Measurements from ENCODE around the gene TMEM132C.

TMEM132C gene

DNA sequence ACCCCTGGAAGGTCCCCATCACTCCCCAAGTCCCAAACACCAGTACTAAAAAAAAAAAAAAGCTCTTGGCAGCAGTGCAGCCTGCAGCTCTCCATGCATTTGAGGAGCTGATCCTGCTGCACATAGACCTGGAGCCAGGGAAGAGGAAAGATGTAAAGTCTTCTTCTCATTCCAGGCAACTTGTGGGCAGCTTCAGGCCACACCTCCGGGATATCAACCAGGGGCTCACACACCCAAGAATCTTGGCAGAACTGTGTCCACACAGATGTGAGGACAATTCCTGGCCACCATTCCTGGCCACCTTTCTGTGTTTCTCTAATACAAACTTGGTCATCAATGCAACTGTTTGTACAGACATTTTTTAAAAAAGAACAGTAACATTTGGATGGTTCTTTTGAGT, 72.7 kb downstream of the TMEM132C start:
- no peak for DNase-seq

DNA sequence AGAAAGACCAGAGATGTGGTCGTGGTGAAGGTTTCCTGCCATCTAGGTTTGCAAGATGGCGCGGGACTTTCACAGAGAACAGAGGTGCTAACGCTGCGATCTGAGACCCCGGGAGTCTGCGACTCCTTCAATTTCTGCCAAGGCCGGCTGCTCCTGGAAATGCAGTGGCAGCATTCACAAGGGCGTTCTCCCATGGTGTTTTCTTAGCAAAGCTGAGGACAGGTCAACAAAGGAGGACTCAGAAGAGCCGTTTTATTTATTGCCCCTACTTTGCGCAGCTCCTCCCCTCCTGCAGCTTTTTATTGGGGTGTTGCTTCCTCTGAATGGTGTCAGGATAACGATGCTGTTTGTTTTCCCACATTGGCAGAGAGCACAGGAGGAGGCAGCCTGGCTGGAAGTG, 86.3 kb downstream of the TMEM132C start:
- no peak for DNase-seq

DNA sequence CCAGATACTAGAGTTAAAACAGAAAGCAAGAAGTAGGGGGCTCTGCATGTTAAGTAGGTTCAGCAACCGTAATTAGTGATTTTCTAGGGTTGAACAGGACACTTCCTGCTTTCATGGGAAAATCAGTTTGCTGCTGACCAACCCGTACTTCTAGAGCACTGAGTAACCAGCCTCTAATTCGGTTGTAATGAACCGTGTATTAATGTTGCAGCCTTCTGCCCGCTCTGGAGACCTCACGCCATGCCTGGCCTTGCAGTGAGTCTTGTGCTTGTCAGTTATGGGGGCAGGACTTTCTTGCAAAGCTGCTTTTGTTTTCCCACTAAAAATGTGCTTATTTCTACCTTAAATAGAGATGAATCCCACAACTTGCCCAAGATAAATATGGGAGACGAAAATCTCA, 89.6 kb downstream of the TMEM132C start:
- no peak for DNase-seq

DNA sequence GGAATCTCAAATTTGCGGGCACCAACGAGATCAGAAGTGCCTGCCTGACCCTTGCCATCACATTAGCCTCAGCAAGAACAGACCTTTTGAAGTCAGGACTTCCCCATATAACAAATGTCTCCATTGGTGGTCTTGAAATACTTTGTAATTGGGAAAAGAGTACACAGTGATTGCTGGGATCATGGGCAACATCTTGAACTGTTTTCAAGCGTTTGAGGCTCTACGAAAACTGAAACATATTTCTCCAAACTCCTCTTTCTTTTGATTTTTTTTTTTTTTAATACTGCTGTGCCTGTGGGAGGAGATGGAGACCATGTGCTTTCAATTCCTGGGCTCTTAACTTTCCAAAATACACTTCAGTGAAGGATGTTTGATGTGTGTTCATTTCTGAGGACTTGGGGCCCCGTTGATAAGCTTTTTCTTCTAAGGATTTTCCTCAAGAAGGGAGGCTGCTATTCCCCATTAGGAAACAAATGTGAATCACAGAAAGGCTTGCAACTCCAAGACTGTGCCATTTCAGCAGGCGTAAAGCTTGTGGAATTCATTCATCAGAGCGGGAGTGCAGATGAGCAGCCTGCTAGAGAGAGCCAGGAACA, 94.5 kb downstream of the TMEM132C start:
- no peak for DNase-seq

DNA sequence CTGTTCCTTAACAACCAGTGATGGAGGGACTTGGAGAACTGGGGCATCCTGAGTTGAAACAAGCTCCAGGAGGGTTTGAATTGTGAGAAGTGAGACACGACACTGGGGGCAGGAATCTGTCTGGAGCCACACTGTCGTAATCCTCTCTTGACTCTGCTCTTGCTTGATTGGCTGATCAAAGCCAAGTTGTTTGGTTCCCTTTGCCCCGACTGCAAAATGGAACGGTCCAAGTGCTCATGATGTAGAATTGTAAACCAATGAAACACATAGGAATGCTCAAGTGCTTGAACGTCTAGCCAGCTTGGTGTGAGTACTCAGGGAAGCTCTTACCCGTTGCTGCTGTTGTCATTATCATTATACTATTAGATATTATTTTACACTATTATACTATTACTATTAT, 98.1 kb downstream of the TMEM132C start:
- DNase-seq = no peak

DNA sequence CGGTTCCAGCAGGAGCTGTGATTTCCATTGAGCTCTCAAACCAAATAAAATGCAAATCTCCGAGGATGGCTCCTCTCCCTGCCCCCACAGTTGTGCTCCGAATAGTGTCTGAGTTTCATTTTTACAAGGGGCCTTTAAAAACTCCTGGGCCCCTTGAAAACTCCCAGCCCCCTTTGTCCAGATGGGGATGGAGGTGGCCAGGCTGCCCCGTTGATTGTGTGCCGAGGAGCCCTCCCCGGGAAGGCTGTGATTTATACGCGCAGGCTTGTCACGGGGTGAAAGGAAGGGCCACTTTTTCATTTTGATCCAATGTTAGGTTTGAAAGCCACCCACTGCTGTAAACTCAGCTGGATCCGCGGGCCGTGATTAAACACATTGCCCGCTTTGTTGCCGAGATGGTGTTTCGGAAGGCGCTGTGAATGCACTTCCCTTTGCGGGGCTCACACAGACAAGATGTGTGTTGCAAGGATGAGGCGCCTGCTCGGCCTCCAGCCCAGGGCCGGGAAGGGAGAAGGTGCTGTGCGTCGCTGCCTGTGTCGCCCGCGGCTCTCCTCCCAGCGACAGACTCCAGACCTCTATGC, 98.8 kb downstream of the TMEM132C start:
- DNase-seq = no peak

DNA sequence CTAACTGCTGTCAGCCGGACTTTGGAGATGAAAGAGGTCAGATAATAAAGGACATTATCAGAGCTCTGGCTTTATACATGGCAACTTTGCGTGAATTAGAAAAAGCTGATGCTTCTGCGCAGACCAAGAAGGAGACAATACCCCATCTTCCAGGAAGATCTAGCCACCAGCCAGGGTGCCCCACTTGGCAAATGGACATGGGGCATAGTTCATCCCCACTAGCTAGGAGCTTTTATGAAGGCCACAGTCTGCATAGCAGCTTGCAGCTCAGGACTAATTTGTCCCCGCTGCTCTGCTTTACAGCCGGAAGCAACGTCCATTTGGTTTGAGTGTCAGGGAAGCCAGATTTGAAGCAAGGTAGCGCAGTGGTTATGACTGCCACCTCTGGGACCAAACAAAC, 101.0 kb downstream of the TMEM132C start:
- no peak for DNase-seq

DNA sequence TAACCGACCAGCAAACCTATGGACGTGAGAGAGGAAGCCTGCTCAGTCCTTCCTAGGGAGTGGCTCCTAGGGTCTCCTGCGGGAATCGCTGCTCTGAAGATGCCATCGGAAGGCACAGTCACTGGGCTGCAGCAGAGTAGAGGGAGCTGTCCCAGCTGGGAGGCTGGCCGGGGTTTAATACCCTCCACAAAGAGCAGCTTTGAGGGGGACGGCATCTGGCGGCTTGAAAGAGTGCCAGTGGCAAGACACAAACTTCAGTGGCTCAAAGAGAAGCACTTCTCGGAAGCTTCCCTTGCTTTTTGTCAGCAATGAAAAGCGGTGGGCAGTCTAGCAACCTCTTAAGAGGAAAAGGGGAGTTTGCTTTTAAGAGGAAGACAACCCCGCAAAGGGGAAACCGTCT, 114.6 kb downstream of the TMEM132C start:
- no peak for DNase-seq

DNA sequence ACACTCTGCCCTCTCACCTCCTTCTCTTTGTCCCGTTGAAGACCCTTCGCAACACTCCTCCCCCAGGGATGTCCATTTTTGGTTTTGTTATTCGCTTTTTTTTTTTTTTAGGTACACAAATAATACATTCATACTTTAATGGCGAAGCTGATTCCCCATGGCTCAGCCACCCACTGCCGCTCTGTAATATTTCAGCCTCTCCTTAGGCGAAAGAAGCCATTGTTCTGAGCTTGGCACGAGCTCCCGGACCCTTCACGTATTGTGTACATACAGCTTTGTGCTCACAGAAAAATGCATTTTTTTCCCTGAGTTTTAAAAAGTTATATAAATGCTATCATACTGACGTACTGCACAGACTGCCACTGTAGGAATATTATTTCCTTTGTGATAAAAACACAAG, 115.0 kb downstream of the TMEM132C start:
- DNase-seq = no peak

DNA sequence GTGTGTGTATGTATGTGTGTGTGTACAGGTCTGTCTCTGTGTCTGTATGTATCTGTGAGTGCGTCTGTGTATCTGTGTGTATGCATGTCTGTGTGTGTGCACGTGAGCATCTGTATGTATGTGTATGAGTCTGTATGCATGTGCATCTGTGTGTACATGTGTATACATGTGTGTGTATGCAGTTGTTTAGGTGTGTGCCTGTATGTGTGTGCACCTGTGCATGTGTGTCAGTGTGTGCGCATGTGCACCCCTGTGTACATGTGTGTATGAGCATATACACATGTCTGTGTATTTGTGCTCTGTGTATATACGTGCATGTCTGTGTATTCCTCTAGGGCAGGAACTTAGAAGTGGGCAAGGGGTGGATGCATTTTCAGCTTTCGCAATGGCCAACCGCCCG, 116.0 kb downstream of the TMEM132C start:
- DNase-seq = no peak

DNA sequence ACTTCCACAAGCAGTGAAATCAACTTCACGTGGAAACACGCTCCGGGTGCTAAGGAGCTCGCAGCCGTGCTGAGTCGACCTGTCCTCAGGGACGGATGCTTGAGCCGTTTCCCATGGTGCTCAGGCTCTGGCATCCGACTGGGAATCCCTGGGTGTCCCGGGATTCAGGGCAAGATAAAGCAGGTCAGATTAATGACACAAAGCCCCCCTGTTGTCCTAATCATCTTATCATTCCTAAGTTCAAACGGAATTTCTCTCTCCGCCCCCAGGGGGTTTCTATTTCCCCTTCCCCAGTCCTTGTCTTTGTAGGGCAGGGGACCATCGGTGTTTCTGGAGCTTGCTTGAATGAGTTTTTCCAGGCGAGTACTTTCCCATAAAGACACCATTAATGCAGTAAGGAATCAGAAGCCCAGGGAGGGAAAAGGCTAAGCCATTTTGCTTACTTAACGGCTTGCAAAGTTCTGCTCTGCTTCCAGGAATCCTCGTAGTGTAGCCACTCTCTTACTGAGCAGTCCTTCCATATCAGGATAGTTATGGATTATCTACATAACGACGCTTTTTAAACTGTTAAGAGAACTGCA, 116.5 kb downstream of the TMEM132C start:
- no peak for DNase-seq

DNA sequence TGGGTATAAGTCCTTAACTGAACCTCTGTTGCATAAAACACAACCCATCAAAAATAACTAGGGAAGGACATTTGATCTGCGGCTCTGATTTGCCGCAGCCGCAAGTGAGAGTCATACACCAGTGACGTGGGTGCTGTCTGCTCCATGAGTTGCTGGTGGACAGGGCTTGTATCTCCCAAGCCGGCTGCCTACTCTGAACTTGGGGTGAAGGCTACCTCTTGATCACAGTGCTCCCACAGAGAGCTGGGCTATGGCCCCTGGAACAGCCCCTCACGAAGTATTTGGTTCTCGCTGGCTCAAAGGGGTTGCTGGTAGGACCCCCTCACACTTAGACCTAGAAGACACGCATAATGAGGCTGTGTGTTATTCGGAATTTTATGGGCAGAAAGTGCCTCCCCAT, 118.8 kb downstream of the TMEM132C start:
- no peak for DNase-seq

DNA sequence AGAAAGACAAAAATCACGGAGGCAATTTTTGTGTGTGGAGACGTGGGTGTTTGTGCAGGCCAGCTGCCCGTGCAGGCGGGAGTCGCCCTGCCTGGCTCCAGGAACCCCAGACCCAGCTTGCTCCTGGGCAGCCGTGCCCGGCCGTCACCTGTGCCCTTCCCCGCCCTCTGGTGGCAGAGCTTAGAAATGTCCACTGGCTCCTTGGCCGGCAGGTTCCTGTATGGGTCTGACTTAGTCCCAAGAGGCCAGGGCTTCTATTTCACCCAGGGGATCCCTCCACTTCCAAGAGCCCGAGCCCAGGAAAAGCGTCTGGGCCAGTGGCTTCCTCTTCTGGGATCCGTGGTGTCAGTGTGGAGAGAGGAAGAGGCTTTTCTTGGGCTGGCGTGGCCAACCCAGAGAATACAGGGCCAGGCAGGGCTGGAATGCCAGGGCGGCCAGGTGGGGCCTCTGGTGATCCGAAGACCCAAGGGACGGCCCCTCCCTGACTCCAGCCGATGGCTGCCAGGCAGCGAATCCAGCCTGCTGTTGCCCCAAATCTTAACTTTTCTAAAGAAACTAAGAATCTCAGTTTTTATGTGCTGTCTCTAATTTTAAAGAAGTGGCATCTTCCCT, 120.9 kb downstream of the TMEM132C start:
- DNase-seq = peak; percentile 40

DNA sequence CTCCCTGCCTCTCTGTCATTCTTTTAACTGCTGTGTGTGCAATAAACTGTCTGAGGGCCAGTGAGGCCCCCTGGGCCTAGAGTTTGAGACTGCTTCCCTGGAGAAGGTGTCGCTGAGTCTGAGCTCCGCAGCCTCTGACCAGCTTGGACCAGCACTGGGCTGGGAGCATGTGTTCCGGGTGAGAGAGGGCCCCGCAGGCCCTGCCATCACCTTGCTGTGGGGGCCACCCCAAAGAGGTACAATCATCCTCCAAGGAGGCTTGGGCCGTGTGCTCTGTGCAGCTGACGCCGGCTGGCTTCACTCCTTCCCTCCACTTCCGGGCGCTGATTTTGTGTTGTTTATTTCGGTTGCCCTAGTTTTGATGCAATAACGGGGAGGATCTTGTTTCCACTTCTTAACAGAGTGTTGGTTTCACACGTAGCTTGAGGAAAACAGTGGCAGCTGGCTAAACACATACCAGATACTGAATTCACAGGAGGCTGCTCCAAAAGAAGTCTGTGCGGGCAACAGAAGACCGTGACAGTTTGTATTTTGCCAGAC, 121.6 kb downstream of the TMEM132C start:
- no peak for DNase-seq

DNA sequence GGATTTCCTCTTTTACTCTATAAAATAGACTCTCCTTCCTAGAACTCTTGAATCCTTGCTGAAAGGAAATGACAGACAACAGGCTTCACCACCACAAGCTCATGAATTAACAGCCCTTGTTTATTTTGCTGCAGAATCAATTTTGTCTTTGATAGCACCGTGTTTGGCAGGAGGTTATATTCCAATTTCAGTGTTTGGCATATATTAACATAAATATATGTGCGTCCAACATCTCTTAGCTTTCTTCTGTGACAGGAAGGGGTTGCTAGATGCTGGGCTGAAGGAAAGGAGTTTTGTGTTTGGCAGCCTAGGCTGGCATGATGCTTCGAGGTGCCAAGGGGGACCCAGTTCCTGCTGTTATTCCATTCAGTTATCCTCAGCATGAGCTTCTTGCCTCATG, 126.4 kb downstream of the TMEM132C start:
- DNase-seq = no peak

DNA sequence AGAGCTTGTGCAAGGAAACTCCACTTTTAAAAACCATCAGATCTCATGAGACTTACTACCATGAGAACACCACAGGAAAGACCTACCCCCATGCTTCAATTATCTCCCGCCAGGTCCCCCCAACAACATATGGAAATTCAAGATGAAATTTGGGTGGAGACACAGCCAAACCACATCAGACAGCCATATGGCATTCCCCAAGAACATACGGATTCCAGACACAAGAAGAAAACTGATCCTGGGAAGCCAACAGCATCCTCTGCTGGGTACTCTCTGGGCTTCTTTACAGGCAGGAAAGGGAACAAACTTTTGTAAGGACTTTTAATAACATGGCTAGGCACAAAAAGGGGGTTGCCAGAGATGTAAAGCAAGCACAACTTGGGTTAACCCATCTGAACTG, 127.2 kb downstream of the TMEM132C start:
- DNase-seq = no peak

DNA sequence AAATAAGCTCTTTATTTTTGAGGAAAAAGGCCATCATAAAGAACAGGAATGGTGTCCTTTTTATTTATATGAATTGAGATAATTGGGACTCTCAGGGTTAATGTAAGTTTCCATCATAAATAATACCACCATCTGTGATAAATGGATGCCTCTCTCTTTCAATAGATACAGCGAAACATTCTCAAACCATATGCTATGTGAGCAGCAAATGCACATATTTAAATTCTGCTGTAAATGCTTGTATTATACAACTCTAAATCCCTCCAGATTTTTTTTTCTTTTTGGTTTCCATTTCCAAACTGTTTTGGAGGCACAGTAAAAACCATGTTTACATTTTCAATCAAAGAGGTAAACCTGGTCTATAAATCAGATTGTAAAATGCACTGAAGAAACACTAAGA, 132.3 kb downstream of the TMEM132C start:
- no peak for DNase-seq

DNA sequence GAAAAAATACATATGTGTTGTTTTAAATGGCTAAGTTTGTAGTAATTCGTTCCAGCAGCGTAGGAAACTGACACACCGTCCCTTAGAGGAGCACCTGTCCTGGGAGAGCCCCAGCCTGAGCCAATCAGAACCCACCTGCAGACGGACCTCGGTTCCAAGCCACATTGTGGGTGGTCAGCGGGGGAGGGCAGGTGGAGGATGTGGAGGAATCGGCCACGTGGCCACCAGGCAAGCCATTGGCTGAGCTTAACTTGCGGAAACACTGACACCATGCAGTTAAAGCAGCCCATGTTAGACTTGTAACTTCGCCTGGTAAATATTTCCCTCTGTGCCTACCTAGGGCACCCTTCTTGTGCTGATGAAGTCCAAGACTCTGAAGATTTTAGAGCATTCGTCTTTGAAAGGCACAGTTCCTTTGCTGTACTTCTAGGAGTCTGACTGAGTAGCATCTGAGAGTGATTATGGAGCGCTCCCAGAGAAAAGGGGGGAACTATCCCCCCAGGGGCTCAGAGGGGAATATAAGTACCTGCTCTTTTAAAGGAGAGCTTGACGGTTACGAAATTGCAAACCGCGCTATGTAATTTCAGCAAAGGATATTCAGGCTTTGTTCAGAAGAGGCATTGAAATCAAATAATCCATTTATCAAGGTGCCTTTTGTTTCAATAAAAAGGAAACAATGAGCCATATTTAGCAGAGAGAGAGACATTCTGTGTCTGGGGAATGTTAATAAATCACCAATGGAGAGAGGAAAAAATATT, 135.7 kb downstream of the TMEM132C start:
- DNase-seq = no peak

DNA sequence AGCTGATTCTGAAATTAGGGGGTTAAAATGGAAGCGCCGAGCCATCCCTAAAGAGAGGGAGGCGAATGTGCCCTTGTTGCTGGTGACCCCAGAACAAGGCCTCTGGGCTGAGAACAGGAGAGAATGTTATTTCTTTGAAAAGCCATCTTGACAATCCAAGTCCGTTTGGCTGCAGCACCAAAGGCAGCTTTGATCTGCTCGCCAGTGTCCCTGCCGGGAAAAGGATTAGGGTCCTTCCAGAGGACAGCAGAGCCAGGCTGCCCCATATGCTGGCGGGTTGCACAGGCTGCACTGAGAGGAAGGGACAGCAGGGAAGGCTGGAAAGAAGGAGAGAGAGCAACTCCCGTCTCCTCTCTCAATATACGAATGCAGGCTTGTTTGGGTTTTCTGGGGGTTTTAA, 141.7 kb downstream of the TMEM132C start:
- DNase-seq = no peak

DNA sequence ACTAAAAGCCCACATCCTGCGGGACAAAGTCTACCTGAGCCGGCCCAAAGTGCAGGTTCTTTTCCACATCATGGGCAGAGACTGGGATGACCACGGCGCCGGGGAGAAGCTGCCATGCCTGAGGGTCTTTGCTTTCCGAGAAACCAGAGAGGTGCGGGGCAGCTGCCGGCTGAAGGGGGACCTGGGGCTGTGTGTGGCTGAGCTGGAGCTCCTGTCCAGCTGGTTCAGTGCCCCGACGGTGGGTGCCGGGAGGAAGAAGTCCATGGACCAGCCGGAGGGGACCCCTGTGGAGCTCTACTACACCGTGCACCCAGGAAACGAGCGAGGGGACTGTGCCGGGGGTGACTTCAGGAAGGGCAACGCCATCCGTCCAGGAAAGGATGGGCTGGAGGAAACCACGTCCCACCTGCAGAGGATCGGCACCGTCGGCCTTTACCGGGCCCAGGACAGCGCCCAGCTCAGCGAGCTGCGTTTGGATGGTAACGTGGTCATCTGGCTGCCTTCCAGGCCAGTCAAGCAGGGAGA, 148.1 kb downstream of the TMEM132C start:
- DNase-seq = no peak

DNA sequence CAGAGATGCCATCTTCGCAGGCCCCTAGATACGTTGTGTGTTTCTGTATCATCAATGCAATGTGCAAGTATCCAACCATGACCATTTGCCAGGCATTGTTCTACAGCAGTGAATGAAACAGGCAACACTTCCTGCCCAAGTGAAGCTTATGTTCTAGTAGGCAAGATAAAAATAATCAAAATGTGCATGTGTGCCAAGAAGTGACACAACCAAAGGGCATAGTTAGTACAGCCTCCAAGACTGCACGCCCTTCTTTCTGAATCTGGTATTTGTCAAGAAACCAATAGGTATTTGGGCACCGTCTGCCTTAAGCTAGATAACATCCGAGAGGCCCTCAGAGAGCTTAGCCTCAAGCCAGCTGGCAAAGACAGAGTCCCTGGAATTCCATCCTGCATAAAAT, 152.0 kb downstream of the TMEM132C start:
- no peak for DNase-seq

DNA sequence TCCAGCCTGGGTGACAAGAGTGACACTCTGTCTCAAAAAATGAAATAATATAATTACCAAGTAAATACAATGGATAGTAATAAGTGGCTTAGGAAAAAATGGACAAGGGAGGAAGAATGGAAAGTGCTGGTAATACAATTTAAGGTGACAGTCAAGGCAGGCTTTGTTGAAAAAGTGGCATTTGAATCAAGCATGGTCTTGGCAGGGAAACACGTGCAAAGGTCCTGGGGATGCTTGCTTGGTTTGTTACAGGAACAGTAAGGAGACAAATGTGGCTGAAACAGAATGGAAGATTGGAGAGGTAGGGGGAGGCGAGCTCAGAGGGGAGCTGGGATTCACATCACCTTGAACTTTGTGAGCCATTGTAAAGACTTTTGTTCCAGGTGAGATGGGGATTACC, 153.2 kb downstream of the TMEM132C start:
- DNase-seq = no peak

DNA sequence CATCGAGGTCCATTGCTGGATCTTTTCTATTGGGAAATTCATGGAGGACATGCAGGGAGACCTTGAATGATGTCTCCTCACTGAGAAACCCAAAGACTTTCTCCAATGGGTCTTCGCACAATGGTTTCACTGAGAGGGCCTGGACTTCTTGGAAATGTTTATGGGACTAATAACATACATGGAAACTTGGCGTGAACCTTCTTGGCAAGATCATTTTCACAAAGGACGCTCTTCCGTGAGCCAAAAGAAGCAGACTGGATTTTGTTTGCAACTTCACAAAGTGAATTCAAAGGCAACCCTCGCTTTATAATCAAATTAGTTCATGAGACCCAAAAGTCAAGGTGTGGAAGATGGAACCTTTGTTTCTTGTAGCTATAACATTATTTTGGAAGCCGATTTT, 154.4 kb downstream of the TMEM132C start:
- no peak for DNase-seq

Data from NCI-H774 (cell line).